Measurements from ENCODE around the gene UTS2B. TPM values are rescaled to one million over a fixed set of nuclear protein-coding genes. Genes with fewer than 3 reads are reported as not detected.
A peak's percentile ranks its signal among the peaks of the same experiment; 100 is the strongest.

The UTS2B gene
- total and polyA plus RNA-seq, 5 donors from 2014 or later: not detected

- Histone ChIP-seq H3K27me3 (ENCODE audit: control insufficient read depth, insufficient read depth, low read length) (no peaks in the 10 kb centered on the region), H3K9me3 (ENCODE audit: control insufficient read depth in 2 of 2, low read length in 2 of 2) (no peaks in the 10 kb centered on the region), H3K27ac (ENCODE audit: insufficient read depth, low read length, poor library complexity, severe bottlenecking) (no peak overlapping the region), H3K4me1 (ENCODE audit: control insufficient read depth, insufficient read depth, low read length, poor library complexity, severe bottlenecking) (peaks cover 4% of the 10 kb centered on the region), H3K4me3 (ENCODE audit: low read depth, low read length) (no peak overlapping the region), H3K36me3 (ENCODE audit: control insufficient read depth, insufficient read depth, low read length) (no peaks in the 10 kb centered on the region)
- DNase-seq: no peak
- H3K4me1 Mint-ChIP-seq: peaks cover 0 to 4% (median 0%) of the 10 kb centered on the region in 4 donors
- H3K36me3 Mint-ChIP-seq: no peaks in the 10 kb centered on the region
- H3K27me3 Mint-ChIP-seq: no peaks in the 10 kb centered on the region
- H3K4me3 Mint-ChIP-seq: no peak overlapping the region
- ATAC-seq (ENCODE audit: low read depth in 2 of 2): peak in 1 of 2 donors; percentile 34
- no peak overlapping the region for H3K27ac Mint-ChIP-seq
- H3K9me3 Mint-ChIP-seq: peaks cover 0 to 3% (median 0%) of the 10 kb centered on the region in 7 donors
Measured at GRCh38 chr3:191235331-191236314, 94.7 kb downstream of the UTS2B start.

GRCh38 chr3:191234216-191234615, 96.1 kb downstream of the UTS2B start:
- no peak overlapping the region for H3K4me3 Mint-ChIP-seq
- H3K27ac ChIP-seq (ENCODE audit: insufficient read depth, low read length, poor library complexity, severe bottlenecking): no peak overlapping the region
- peaks cover 4% of the 10 kb centered on the region for H3K4me1 ChIP-seq (ENCODE audit: control insufficient read depth, insufficient read depth, low read length, poor library complexity, severe bottlenecking)
- no peaks in the 10 kb centered on the region for H3K4me1 Mint-ChIP-seq
- H3K9me3 Mint-ChIP-seq: peaks cover 0 to 3% (median 0%) of the 10 kb centered on the region in 7 donors
- DNase-seq (no peak), ATAC-seq (ENCODE audit: low read depth in 2 of 2) (no peak)
- H3K36me3 ChIP-seq (ENCODE audit: control insufficient read depth, insufficient read depth, low read length): no peaks in the 10 kb centered on the region
- no peak overlapping the region for H3K27ac Mint-ChIP-seq
- no peaks in the 10 kb centered on the region for H3K27me3 Mint-ChIP-seq
- no peaks in the 10 kb centered on the region for H3K27me3 ChIP-seq (ENCODE audit: control insufficient read depth, insufficient read depth, low read length)
- H3K4me3 ChIP-seq (ENCODE audit: low read depth, low read length): no peak overlapping the region
- H3K36me3 Mint-ChIP-seq: no peaks in the 10 kb centered on the region
- no peaks in the 10 kb centered on the region for H3K9me3 ChIP-seq (ENCODE audit: control insufficient read depth in 2 of 2, low read length in 2 of 2)

- Histone ChIP-seq H3K9me3 (ENCODE audit: control insufficient read depth in 2 of 2, low read length in 2 of 2) (no peaks in the 10 kb centered on the region), H3K36me3 (ENCODE audit: control insufficient read depth, insufficient read depth, low read length) (no peaks in the 10 kb centered on the region), H3K27me3 (ENCODE audit: control insufficient read depth, insufficient read depth, low read length) (no peaks in the 10 kb centered on the region), H3K4me3 (ENCODE audit: low read depth, low read length) (no peak overlapping the region), H3K27ac (ENCODE audit: insufficient read depth, low read length, poor library complexity, severe bottlenecking) (no peak overlapping the region), H3K4me1 (ENCODE audit: control insufficient read depth, insufficient read depth, low read length, poor library complexity, severe bottlenecking) (no peaks in the 10 kb centered on the region)
- Mint-ChIP-seq H3K4me3 (no peak overlapping the region), H3K27me3 (no peaks in the 10 kb centered on the region), H3K36me3 (no peaks in the 10 kb centered on the region), H3K9me3 (peaks cover 0 to 3% (median 0%) of the 10 kb centered on the region in 7 donors), H3K27ac (no peak overlapping the region), H3K4me1 (no peaks in the 10 kb centered on the region)
- DNase-seq: no peak
- no peak for ATAC-seq (ENCODE audit: low read depth in 2 of 2)
Measured at GRCh38 chr3:191227541-191227940, 102.8 kb downstream of the UTS2B start.

- ATAC-seq (ENCODE audit: low read depth in 2 of 2) (no peak), DNase-seq (no peak)
- Histone ChIP-seq H3K27me3 (ENCODE audit: control insufficient read depth, insufficient read depth, low read length) (no peaks in the 10 kb centered on the region), H3K36me3 (ENCODE audit: control insufficient read depth, insufficient read depth, low read length) (no peaks in the 10 kb centered on the region), H3K4me1 (ENCODE audit: control insufficient read depth, insufficient read depth, low read length, poor library complexity, severe bottlenecking) (no peaks in the 10 kb centered on the region), H3K9me3 (ENCODE audit: control insufficient read depth in 2 of 2, low read length in 2 of 2) (no peaks in the 10 kb centered on the region), H3K4me3 (ENCODE audit: low read depth, low read length) (no peak overlapping the region), H3K27ac (ENCODE audit: insufficient read depth, low read length, poor library complexity, severe bottlenecking) (no peak overlapping the region)
- H3K9me3 Mint-ChIP-seq: peaks cover 0 to 7% (median 0%) of the 10 kb centered on the region in 7 donors
- no peak overlapping the region for H3K27ac Mint-ChIP-seq
- H3K36me3 Mint-ChIP-seq: no peaks in the 10 kb centered on the region
- no peak overlapping the region for H3K4me3 Mint-ChIP-seq
- no peaks in the 10 kb centered on the region for H3K4me1 Mint-ChIP-seq
- H3K27me3 Mint-ChIP-seq: no peaks in the 10 kb centered on the region
Measured at GRCh38 chr3:191221638-191222037, 108.7 kb downstream of the UTS2B start.

- ATAC-seq (ENCODE audit: low read depth in 2 of 2) (no peak), DNase-seq (no peak)
- no peak overlapping the region for H3K27ac ChIP-seq (ENCODE audit: insufficient read depth, low read length, poor library complexity, severe bottlenecking)
- H3K9me3 ChIP-seq (ENCODE audit: control insufficient read depth in 2 of 2, low read length in 2 of 2): no peaks in the 10 kb centered on the region
- H3K27ac Mint-ChIP-seq: no peak overlapping the region
- H3K9me3 Mint-ChIP-seq: peaks cover 0 to 10% (median 0%) of the 10 kb centered on the region in 7 donors
- H3K4me1 Mint-ChIP-seq: no peaks in the 10 kb centered on the region
- no peaks in the 10 kb centered on the region for H3K36me3 ChIP-seq (ENCODE audit: control insufficient read depth, insufficient read depth, low read length)
- H3K4me3 ChIP-seq (ENCODE audit: low read depth, low read length): no peak overlapping the region
- no peaks in the 10 kb centered on the region for H3K27me3 Mint-ChIP-seq
- H3K36me3 Mint-ChIP-seq: no peaks in the 10 kb centered on the region
- no peaks in the 10 kb centered on the region for H3K4me1 ChIP-seq (ENCODE audit: control insufficient read depth, insufficient read depth, low read length, poor library complexity, severe bottlenecking)
- no peak overlapping the region for H3K4me3 Mint-ChIP-seq
- H3K27me3 ChIP-seq (ENCODE audit: control insufficient read depth, insufficient read depth, low read length): no peaks in the 10 kb centered on the region
Measured at GRCh38 chr3:191220908-191221307, 109.4 kb downstream of the UTS2B start.

GRCh38 chr3:191217301-191217700, 113.0 kb downstream of the UTS2B start:
- DNase-seq (no peak), ATAC-seq (ENCODE audit: low read depth in 2 of 2) (no peak)
- H3K27ac Mint-ChIP-seq: no peak overlapping the region
- no peak overlapping the region for H3K4me3 ChIP-seq (ENCODE audit: low read depth, low read length)
- no peaks in the 10 kb centered on the region for H3K4me1 Mint-ChIP-seq
- H3K9me3 ChIP-seq (ENCODE audit: control insufficient read depth in 2 of 2, low read length in 2 of 2): no peaks in the 10 kb centered on the region
- H3K27me3 ChIP-seq (ENCODE audit: control insufficient read depth, insufficient read depth, low read length): no peaks in the 10 kb centered on the region
- H3K4me3 Mint-ChIP-seq: no peak overlapping the region
- H3K36me3 Mint-ChIP-seq: no peaks in the 10 kb centered on the region
- no peak overlapping the region for H3K27ac ChIP-seq (ENCODE audit: insufficient read depth, low read length, poor library complexity, severe bottlenecking)
- H3K36me3 ChIP-seq (ENCODE audit: control insufficient read depth, insufficient read depth, low read length): no peaks in the 10 kb centered on the region
- H3K9me3 Mint-ChIP-seq: peaks cover 0 to 10% (median 0%) of the 10 kb centered on the region in 7 donors
- no peaks in the 10 kb centered on the region for H3K4me1 ChIP-seq (ENCODE audit: control insufficient read depth, insufficient read depth, low read length, poor library complexity, severe bottlenecking)
- H3K27me3 Mint-ChIP-seq: no peaks in the 10 kb centered on the region
